Inflammatory macrophage treated with lipopolysaccharide for 4 hours (primary cell): ENCODE measurements around the gene CIART.
"Not testable (repeated sequence)": the region's sequence is repeated elsewhere in the genome, so short reads cannot be mapped to it uniquely, and the experiment has no call there.

ENCODE experiments used
- DNase-seq: peaks from one replicate; pipeline ENCODE4 v3.0.0-alpha.2; 2020

CIART gene

DNA sequence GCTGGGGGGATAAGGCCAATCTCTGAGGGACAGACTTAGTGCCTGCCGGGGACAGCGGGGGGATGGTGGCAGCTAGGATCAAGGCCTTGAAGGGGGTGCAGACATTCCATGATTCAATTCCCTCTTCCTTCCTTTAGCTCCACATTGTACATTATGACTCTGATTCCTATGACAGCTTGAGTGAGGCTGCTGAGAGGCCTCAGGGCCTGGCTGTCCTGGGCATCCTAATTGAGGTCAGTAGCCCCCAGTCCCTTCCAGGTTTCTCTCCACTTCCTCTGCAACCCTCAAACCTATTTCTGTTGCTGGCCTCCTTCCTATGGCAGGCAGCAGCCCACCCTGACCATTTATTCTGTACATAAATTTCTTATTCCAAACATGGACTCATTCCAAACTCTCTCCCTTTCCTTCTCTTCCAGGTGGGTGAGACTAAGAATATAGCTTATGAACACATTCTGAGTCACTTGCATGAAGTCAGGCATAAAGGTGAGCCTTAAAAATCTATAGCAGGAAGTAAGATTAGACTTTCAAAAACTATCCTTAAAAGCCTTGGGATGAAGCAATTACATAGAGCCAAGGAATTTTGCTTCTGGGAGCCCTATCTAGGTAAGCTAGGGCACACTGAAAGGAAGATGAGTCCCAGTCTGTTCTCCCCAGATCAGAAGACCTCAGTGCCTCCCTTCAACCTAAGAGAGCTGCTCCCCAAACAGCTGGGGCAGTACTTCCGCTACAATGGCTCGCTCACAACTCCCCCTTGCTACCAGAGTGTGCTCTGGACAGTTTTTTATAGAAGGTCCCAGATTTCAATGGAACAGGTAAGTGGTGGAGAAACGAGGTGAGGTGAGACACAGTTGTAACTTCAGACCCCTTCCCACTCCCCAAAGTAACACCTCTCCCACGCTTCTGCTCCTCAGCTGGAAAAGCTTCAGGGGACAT lies 19.7 kb upstream of the CIART start:
- no peak for DNase-seq

DNA sequence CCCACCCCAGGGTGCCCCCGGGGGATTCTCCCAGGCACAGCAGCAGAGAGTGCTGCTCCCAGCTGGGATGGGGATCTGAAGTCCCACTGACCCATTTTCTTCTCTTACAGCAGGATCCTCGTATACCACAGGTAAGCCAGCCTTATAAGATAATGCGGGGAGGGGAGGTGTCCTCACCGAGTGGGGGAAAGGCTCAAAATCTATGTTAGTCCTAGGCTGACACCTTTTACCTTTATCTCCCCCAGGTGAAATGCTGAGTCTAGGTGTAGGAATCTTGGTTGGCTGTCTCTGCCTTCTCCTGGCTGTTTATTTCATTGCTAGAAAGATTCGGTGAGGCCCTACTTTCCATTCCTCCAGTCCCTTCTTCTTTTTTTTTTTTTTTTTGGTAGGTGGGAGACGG lies 18.8 kb upstream of the CIART start:
- no peak for DNase-seq

DNA sequence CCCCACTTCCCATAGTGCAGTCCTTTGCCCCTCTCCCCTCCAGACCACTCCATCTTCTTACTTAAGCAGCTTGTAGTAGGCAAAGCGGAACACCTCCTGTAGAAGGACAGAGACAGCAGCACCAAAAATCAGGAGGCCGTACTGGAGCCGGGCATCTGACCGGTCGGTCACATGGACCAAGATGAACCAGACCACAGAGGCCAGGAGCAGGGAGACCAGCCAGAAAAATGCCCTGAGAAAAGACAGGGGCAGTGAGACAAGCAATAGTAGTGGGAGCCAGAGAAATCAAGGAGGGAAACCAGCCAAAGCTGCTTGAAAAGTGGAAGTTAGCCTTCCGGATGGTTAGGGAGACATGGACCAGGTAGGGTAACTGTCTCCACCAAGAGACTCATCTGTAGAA lies 14.5 kb upstream of the CIART start:
- DNase-seq = no peak

DNA sequence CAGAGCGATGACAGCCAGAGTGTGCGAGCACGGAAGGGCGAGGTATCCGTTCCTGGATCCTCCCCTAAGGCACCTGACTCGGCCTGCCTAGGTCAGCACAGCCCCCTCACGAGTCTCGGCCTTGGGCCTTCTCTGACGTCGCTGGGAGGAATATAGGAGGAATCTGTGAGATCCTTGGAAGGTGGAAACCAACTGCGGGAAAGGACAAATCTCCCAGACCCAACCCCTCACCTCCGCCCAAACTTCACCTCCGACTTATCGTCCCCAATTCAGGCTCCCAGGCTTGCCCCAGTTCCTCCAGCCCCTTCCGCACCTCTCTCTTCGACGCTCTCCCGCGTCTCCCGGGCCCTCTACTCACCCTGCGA lies 14.0 kb upstream of the CIART start:
- DNase-seq = peak; percentile 60

DNA sequence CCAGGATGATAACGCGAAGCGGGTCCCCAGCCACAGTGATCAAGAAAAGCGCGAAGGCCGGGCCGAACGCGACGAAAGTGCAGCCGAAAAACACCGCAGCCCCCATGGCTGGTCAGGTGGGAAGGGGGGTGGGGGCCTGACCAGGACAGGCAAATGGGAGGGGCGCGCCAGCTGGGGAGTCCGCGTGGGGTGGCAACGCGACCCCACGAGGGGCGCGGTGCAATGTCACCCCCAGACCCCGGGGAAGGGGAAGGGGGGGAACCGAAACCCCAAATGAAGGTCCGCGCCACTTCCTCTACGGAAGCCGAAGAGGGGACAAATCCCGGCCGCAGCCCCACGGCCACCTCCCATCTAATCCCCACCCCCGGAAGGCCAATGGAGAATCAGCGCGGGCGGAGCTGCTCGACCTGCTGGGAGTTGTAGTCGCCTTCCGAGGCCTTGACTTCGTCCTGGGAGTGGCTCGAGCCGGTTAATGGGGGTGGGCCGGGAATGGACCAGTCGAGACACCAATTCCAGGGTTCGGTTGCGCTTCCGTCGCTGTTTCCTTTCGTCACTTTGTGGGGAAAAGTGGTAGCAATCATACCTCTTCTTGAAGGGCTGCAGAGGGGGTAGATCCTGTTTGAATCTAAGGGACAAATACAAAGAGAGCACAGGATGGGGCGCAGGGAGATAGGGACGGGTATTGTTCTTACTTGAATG lies 13.5 kb upstream of the CIART start, which contains the start of gene APH1A:
Gene APH1A, minus strand, starts transcription at position 312 of the 699 bp plus-strand sequence. Its CDS starts 206 bp downstream, at position 106.
- DNase-seq = peak; percentile 98

DNA sequence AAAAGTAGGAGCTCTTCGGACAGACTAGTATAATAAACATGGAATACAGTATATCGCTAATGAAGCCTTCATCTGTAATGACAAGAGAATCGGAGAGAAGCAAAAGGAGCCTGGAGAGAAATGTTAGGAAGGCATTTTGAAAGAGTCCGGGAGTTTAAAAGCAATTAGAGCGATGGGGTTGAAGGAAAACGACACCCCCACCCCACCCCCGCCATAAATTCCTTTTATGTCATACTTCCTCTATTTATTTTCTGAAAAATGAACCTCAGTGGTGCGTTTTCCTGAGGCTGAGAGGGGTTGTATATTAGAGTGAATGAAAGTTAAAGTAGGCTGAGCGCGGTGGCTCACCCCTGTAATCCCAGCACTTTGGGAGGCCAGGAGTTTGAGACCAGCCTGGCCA lies 12.9 kb upstream of the CIART start:
- peak; percentile 42 for DNase-seq

DNA sequence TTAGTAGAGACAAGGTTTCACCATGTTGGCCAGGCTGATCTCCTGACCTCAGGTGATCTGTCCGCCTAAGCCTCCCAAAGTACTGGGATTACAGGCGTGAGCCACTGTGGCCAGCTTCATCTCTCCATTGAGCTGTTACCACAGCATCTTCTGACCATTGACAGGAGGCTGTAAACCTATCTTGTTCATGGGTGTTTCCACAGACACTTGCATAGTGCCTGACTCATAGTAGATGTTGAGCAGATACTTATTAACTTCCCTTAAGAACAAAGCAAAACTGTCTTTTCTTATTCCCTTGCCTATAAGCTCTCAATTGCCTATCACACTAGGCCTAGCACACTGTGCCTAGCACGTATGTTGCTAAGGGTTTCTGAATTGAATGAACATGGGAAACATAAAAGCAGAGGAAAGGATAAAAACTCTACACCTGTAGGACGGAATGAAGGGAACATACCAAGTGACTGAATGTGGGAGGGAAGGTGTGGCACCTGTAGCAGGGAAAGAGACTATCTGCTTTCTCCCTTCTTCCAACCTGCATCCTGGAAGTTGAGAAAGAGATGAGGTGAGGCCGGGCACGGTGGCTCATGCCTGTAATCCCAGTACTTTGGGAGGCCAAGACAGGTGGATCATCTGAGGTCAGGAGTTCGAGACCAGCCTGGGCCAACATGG lies 10.9 kb upstream of the CIART start:
- DNase-seq = peak; percentile 71

DNA sequence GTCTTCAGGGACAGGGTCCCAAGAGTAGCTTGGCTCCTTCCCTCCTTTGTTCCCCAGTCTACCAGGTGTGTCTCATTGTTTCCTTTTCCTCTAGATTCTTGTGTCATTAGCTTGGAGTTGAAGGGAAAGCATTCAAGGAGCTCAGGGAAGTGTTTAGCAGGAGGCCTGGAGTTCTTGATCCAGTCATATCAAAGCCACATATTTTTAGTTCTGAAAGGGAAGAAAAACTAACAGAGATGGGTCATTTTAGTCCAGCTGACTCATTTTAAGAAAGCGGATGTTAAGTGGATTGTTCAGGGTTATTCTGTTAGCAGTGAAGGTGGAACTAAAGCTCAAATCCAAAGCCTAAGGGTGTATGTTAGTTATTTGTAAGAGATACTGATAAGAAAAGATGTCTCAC lies 9.0 kb upstream of the CIART start:
- peak; percentile 68 for DNase-seq

DNA sequence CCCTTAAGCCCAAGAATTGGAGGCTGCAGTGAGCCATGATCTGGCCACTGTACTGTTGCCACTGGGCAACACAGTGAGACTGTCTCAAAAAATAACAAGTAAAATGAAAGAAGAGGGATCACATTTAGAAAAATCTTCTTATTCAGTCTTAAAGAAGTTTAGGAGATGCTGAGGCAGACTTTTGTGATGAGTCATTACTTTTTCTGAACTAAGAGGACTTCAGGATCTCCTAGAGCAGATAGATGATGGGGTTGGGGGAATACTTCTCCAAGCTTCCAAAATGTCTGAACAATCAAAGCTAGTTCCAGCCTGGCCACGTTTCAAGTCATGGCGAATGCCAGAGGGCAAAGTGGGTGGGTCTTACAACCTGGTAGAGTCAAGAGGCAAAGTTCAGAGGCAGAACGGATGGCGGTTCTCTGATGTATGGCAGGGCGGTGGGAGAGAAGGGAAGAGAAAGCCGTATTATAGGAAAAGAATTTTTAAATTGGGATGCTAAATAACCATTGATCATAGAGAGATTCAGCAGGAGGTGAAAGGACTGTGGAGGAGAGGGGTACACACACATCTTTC lies 2.1 kb upstream of the CIART start:
- no peak for DNase-seq

DNA sequence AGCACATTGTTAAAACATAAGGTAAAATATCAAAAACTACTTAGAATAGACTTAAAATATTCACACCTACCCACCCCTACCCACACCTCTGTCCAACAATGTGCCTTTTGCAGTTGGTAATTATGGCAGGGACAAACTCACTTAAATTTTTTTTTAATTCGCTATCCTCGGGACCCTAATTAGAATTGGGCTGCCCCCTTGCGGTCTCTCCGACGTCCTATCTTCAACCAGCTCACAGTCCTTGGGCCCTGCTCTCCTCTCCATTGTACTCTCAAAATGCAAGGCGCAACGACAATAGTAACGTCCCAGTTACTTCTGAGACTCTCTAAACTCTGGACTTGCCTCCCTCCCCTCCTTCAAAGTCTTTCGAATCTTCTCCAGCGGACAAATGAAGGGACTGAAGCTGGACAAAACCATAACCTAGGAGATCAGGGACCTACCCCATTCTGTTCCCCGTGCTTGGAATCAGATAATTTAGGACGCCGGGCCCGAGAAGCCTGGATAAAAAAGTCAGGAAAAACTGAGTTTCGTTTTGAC lies 1.1 kb upstream of the CIART start:
- peak; percentile 68 for DNase-seq

DNA sequence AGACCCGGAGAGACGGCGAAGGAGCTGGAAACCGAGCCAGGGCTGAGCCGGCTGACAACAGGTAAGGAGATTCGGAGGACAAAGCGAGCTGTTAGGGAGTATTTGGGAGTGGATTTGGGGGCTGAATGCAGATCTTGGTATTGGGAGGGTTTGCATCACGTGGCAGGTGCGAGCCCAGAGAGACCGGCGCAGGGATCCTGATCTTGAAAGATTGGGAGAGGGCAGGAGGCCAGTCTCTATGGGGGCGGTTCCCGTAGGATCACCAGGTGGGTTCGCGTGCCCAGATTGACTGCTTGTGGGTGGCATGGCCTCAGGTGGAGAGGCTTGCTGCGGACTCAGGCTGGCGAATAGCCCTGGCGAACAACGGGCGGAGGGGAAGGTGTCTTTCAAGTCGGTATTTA lies 204 bp downstream of the CIART start:
- DNase-seq = no peak

DNA sequence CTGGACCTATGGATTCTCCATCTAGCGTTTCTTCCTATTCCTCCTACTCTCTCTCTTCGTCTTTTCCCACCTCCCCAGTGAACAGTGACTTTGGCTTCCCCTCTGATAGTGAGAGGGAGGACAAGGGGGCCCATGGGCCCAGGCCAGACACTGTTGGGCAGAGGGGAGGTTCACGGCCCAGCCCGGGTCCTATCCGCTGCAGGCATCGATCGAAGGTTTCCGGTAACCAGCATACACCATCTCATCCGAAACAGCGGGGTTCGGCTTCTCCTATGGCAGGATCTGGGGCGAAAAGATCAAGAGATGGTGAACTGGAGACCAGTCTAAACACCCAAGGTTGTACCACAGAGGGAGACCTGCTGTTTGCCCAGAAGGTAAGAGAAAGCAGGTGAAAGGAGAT lies 906 bp downstream of the CIART start:
- no peak for DNase-seq

DNA sequence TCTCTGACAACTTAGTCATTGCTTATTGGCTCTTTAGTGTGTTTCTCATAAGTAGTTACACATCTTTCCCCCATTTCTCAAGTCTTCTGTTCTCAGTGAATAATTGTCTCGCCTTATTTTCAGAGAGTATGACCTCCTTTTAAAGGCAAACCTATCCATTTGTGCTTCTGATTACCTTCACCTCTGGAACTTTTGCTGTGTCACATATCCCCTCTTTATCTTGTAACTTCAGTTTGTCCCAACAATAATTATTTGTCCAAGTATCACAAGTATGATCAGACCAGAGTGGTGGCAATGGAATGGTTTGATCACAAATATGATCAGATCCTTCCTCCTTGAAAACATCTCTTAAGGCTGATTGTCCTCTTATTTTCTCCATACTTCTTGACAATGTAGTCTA lies 6.0 kb downstream of the CIART start:
- DNase-seq = no peak

DNA sequence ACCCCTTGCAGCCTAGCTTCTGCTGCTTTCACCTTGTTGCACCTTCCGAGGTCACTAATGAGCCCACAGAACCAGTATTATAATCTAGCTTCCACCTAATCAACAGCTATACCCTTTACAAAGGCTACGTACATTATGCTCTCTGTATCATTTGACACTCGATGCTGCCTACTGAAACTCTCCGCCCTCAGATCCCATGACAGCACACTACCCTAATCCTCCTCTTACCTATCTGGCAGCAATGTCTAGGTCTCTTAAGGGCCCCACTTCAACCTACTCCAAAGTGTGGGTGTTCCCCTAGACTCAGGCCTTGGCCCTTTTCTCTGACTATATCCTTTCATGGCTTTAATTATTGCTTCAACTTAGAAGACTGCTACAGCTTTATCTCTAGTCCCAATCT lies 6.5 kb downstream of the CIART start:
- DNase-seq = no peak

DNA sequence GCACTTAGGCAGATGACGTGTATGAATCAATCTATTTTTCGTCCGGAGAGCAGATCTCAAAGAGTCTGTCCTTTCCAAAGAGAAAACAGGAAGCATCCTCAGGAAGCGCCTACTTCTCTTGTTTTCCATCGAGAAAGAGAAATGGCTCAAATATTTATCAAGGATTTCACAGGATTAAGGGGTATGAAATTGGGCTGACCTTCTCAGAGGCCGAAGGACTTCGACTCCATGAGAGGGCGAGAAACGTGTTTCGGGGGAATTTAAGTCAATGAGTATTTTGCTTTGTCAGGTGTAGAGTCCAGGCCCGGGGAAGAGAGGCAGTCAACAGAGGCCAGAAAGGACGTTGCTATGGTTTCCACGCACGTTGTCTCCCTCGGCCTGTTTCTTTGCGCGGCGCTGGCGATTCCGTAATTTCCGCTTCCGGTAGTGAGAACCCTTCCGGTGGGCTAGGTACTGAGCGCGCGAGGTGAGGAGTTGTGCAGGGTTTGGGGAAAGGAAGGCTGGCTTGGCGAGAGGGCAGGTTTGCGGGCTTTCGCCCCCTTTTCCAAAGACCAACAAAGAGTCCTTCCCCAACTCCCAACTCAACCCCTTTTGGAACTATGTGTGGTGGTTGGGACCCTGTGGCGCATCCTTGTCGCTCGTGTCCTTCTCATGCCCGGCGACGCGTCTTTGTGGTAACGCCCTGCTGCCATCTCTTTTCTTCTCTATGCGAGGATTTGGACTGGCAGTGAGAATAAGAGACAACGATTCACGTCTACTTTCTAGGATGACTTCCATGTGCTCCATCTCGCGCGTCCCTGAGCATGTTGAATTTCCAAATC lies 11.3 kb downstream of the CIART start, which contains the start of gene MRPS21:
Gene MRPS21, plus strand, starts transcription at position 429 of the 821 bp plus-strand sequence. CDS start 506 bp downstream, outside the sequence.
- peak; percentile 86 for DNase-seq

DNA sequence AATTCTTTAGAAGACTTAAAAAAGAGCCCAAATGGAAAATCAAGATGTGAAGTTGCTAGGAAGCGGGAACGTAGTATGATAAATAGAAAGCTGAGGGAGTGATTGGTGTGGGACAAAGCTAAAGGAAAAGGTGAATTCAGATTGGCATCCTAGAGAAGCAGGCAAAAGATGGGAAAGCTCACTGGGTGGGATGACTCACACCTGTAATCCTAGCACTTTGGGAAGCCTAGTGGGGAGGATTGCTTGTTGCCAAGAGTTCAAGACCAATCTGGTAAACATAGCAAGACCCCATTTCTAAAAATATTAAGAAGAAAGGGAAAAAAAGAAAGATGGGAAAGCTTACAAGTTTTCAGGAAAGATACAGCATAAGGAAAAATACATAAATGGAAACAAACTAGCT lies 13.1 kb downstream of the CIART start:
- DNase-seq = no peak

DNA sequence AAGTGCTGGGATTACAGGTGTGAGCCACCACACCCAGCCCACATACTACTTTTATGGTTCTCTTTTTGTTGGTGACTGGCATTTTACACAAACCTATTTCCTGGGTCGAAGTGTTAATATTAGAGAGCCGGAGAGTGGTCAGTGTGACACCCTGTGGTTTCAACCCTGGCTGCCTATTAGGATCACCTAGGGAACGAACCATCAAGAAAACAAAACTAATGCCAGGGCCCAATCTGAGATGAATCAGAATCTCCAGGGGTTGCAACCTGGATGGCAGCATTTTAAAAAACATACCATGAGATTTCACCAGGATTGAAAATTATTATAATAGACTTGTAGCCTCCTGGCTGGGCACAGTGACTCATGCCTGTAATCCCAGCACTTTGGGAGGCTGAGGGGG lies 17.4 kb downstream of the CIART start:
- no peak for DNase-seq

DNA sequence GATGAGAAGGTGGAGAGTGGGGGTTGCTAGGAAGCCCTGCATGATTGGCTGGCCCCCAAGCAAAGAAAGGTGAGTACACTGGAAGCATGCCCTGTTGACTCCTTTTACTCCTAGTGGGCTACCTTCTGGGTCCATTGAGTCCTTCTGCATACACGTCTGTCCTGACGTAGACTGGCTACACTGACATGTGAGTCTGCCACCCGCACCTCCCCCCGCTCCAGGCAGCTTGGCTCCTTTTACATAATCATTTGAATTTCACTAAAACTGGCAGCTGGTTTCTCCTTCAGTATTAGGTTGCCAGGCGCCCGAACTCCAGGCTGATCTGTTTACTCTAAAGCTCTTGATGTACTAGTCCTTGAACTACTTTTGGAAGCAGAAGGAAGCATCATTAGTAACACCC lies 20.0 kb downstream of the CIART start:
- no peak for DNase-seq

DNA sequence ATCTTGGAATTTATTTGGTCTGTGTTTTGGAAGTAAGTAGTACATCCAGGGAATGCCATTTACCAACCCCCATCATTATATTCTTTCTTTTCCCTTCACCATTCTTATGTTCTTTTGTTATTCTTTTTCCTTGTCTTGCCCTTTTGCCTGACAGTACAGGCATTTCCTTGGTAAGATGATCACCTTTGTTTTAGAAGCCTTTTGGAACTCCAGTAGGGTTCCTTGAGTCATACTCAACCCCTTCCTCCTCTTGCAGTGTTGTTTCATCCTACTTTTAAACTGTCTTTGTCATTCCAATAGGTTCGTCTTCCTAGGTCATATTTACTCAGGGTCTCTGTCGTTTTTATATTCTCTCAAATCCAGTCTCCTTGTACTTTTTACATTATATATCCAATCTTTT lies 20.5 kb downstream of the CIART start:
- no peak for DNase-seq

DNA sequence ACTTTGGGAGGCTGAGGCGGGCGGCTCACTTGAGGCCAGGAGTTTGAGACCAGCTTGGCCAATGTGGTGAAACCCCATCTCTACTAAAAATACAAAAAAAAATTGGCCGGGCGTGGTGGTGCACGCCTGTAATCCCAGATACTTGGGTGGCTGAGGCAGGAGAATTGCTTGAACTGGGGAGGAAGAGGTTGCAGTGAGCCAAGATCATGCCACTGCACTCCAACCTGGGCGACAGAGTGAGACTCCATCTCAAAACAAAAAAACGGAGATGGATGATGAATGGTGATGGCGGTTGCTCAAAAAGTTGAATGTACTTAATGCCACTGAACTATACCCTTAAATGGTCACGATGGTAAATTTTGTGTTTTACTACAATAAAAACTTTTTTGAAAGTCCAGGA lies 26.2 kb downstream of the CIART start:
- DNase-seq = not testable (repeated sequence)

DNA sequence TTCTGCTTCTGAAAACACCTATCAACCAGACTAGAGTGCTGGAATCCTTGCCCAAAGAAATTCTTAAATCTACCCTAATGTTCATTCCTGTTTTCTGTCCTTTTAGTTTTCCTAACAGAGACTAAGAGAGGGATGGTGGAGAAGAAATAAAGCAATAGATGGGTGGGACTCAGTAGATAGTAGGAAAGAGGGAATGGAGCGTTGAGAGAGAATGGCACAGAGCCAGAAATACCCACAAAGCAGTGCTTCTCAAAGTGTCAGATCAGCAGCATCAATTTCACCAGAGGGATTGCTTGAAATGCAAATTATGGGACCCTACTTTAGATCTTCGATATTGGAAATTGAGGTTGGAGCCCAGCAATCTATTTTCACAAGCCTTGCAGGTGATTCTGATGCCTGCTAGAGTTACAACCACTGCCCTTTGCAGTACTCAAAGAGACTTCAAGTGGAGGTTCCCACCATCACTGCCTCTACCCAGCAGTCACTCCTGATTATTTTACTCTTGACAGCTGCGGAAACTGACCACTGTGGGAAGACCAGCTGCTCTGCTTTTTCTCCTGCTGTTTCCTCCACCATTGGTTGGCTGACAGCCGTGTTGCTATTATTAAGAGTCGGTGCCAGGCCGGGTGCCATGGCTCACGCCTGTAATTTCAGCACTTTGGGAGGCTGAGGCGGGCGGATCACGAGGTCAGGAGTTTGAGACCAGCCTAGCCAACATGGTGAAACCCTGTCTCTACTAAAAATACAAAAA lies 27.6 kb downstream of the CIART start:
- no peak for DNase-seq
